GM23338 (cell line): Measurements from ENCODE around the gene KRTAP5-2. TPM values are rescaled to one million over a fixed set of nuclear protein-coding genes. Genes with fewer than 3 reads are reported as not detected.

ENCODE experiments used
- ATAC-seq: fragments of 200-7000 bp; cut with Tn5 transposase; 3 replicates; pipeline ENCODE4 v1.9.1; 2020
- DNase-seq: peaks from one replicate; pipeline ENCODE4 v3.0.0-alpha.2; 2015; ENCODE audit warnings: low spot score
- H2AFZ ChIP-seq: fragments of 200-600 bp; sonication (generic); 2 replicates; pipeline ENCODE4 v1.8.0; 2016; ENCODE audit warnings: antibody characterized with exemption, mild to moderate bottlenecking, moderate library complexity
- H3F3A ChIP-seq: fragments of 200-600 bp; sonication (generic); replicated peaks from 2 replicates; pipeline ENCODE4 v1.8.0; 2017; ENCODE audit warnings: antibody characterized with exemption, mixed run types, low read depth
- H3K27ac ChIP-seq: fragments of 200-600 bp; sonication (generic); 2 replicates; pipeline ENCODE4 v1.6.1; 2016; ENCODE audit warnings: low read depth
- H3K27me3 ChIP-seq: fragments of 200-600 bp; sonication (generic); 2 replicates; pipeline ENCODE4 v1.8.0; 2016; ENCODE audit warnings: mild to moderate bottlenecking, mixed run types, moderate library complexity; ENCODE audit not compliant: insufficient read depth
- H3K36me3 ChIP-seq: fragments of 200-600 bp; sonication (generic); 2 replicates; pipeline ENCODE4 v1.8.0; 2016; ENCODE audit warnings: mild to moderate bottlenecking; ENCODE audit not compliant: insufficient read depth
- H3K4me1 ChIP-seq: fragments of 200-600 bp; sonication (generic); 2 replicates; pipeline ENCODE4 v1.8.0; 2016; ENCODE audit warnings: mild to moderate bottlenecking, moderate library complexity; ENCODE audit not compliant: insufficient read depth
- H3K4me2 ChIP-seq: fragments of 200-600 bp; sonication (generic); 2 replicates; pipeline ENCODE4 v1.7.1; 2017; ENCODE audit warnings: mixed run types
- H3K4me3 ChIP-seq: fragments of 200-600 bp; sonication (generic); 2 replicates; pipeline ENCODE4 v1.6.1; 2016; ENCODE audit warnings: mixed run types
- H3K79me2 ChIP-seq: fragments of 200-600 bp; sonication (generic); replicated peaks from 2 replicates; pipeline ENCODE4 v1.8.0; 2017; ENCODE audit warnings: mild to moderate bottlenecking; ENCODE audit not compliant: insufficient read depth
- H3K9me2 ChIP-seq: fragments of 200-600 bp; sonication (generic); 2 replicates; pipeline ENCODE4 v1.8.0; 2017; ENCODE audit not compliant: insufficient read depth
- H4K20me1 ChIP-seq: fragments of 200-600 bp; sonication (generic); replicated peaks from 2 replicates; pipeline ENCODE4 v1.8.0; 2017; ENCODE audit warnings: mild to moderate bottlenecking; ENCODE audit not compliant: insufficient read depth
- H3K27ac Mint-ChIP-seq: 2 replicates; pipeline ENCODE4 v1.8.0; 2020; ENCODE audit warnings: inconsistent platforms, mild to moderate bottlenecking, moderate library complexity, mixed read lengths
- H3K27me3 Mint-ChIP-seq: 3 replicates; pipeline ENCODE4 v1.8.0; 2022; ENCODE audit warnings: low read depth, mild to moderate bottlenecking, moderate library complexity, mixed read lengths, inconsistent platforms; ENCODE audit not compliant: insufficient read depth, poor library complexity
- H3K36me3 Mint-ChIP-seq: 3 replicates; pipeline ENCODE4 v1.8.0; 2021; ENCODE audit warnings: low read depth, mild to moderate bottlenecking, inconsistent platforms, moderate library complexity, mixed read lengths
- H3K4me1 Mint-ChIP-seq: 3 replicates; pipeline ENCODE4 v1.8.0; 2020; ENCODE audit warnings: mild to moderate bottlenecking, inconsistent platforms, mixed read lengths
- H3K4me3 Mint-ChIP-seq: 3 replicates; pipeline ENCODE4 v1.8.0; 2021; ENCODE audit warnings: moderate library complexity, mild to moderate bottlenecking, inconsistent platforms, mixed read lengths
- H3K9me3 Mint-ChIP-seq: 3 replicates; pipeline ENCODE4 v1.8.0; 2020; ENCODE audit warnings: moderate library complexity, mild to moderate bottlenecking, inconsistent platforms, mixed read lengths
- CREB1 ChIP-seq: fragments of 250-450 bp; sonication (Bioruptor Pico); IDR thresholded peaks from 2 replicates; pipeline ENCODE4 v1.5.0; 2020; ENCODE audit warnings: low read depth, mild to moderate bottlenecking, moderate library complexity
- ETS1 ChIP-seq: IDR thresholded peaks from 2 replicates; pipeline ENCODE4 v1.6.1; 2016; ENCODE audit warnings: antibody characterized with exemption
- EZH2 ChIP-seq: fragments of 200-600 bp; sonication (generic); IDR thresholded peaks from one replicate; pipeline ENCODE4 v1.8.0; 2017; ENCODE audit warnings: antibody characterized with exemption, mild to moderate bottlenecking, low read depth; ENCODE audit not compliant: unreplicated experiment
- EZH2phosphoT487 ChIP-seq: fragments of 200-600 bp; sonication (generic); IDR thresholded peaks from one replicate; pipeline ENCODE4 v1.8.1; 2018; ENCODE audit warnings: antibody characterized with exemption; ENCODE audit not compliant: unreplicated experiment
- JUNB ChIP-seq: IDR thresholded peaks from one replicate; pipeline ENCODE4 v1.6.1; 2016; ENCODE audit warnings: antibody characterized with exemption; ENCODE audit not compliant: unreplicated experiment
- NANOG ChIP-seq: IDR thresholded peaks from 2 replicates; pipeline ENCODE4 v1.6.1; 2016; ENCODE audit warnings: antibody characterized with exemption, borderline replicate concordance
- POLR2AphosphoS5 ChIP-seq: IDR thresholded peaks from 2 replicates; pipeline ENCODE4 v1.6.1; 2016; ENCODE audit warnings: antibody characterized with exemption, low read depth
- STAT1 ChIP-seq: IDR thresholded peaks from one replicate; pipeline ENCODE4 v1.6.1; 2016; ENCODE audit warnings: antibody characterized with exemption; ENCODE audit not compliant: unreplicated experiment
- ZNF114 ChIP-seq: fragments of 250-450 bp; sonication (Bioruptor Pico); IDR thresholded peaks from 2 replicates; pipeline ENCODE4 v1.5.0; 2020; ENCODE audit warnings: mild to moderate bottlenecking, moderate library complexity
- ZNF331 ChIP-seq: fragments of 250-450 bp; sonication (Bioruptor Pico); IDR thresholded peaks from 2 replicates; pipeline ENCODE4 v1.5.0; 2020; ENCODE audit warnings: low read depth, mild to moderate bottlenecking, moderate library complexity
- ZNF462 ChIP-seq: fragments of 250-450 bp; sonication (Bioruptor Pico); IDR thresholded peaks from 2 replicates; pipeline ENCODE4 v1.5.0; 2020; ENCODE audit warnings: mild to moderate bottlenecking, moderate library complexity
- polyA plus RNA-seq: library from polyadenylated mRNA; unstranded; fragments of >200 nt; fragmentation: Nextera tagmentation; extraction: Ambion mirVana; gene quantifications from 2 replicates; pipeline ENCODE4 v1.2.1, GENCODE V29; 2016
- total RNA-seq: library from RNA; depleted of rRNA; stranded (reverse); fragments of >200 nt; shearing (Covaris generic); gene quantifications from 2 replicates; pipeline ENCODE4 v1.2.3, GENCODE V29; 2014
- TF ChIP-seq, protein P1 (sequence below): IDR thresholded peaks from one replicate; pipeline ENCODE4 v1.6.1; 2018; ENCODE audit warnings: antibody characterized with exemption; ENCODE audit not compliant: unreplicated experiment
- TF ChIP-seq, protein P2 (sequence below), 2 experiments: fragments of 200-600 bp in 1 of 2; sonication (generic) in 1 of 2; conservative IDR thresholded peaks; 2 replicates each; pipeline versions ENCODE4 v1.5.1 to v1.6.1; 2016 to 2017; ENCODE audit warnings: antibody characterized with exemption in 2 of 2, low read depth in 2 of 2, mild to moderate bottlenecking in 2 of 2, moderate library complexity in 1 of 2

The KRTAP5-2 gene
- total and polyA plus RNA-seq, 2 experiments from 2014 or later = not detected

GRCh38 chr11:1638344-1638743, 40.2 kb upstream of the KRTAP5-2 start:
- Histone ChIP-seq H3K4me1 (no peaks in the 10 kb centered on the region), H3K9me2 (no peaks in the 10 kb centered on the region)
- ATAC-seq = no peak

More at GRCh38 chr11:1638344-1638743, 40.2 kb upstream of the KRTAP5-2 start:
- Histone ChIP-seq H3K36me3 (no peaks in the 10 kb centered on the region), H3F3A (no peaks in the 10 kb centered on the region), H2AFZ (no peak overlapping the region), H3K4me3 (no peak overlapping the region), H4K20me1 (no peaks in the 10 kb centered on the region), H3K79me2 (no peaks in the 10 kb centered on the region), H3K4me2 (no peak overlapping the region), H3K27ac (no peak overlapping the region), H3K27me3 (no peaks in the 10 kb centered on the region)
- Mint-ChIP-seq H3K27me3 (peaks cover 13% of the 10 kb centered on the region), H3K4me1 (peaks cover 5% of the 10 kb centered on the region; the same call in 2 of the 3 replicates), H3K4me3 (no peak overlapping the region), H3K36me3 (no peaks in the 10 kb centered on the region), H3K27ac (no peak overlapping the region), H3K9me3 (no peaks in the 10 kb centered on the region)
- DNase-seq = no peak
- TF ChIP-seq ZNF331 (CRISPR knock-in tag) (no peak), EZH2phosphoT487 (no peak), EZH2 (no peak), CREB1 (CRISPR knock-in tag) (no peak), ZNF114 (no peak), STAT1 (no peak), NANOG (no peak), ETS1 (no peak), POLR2AphosphoS5 (no peak), ZNF462 (CRISPR knock-in tag) (no peak), JUNB (no peak)
- TF ChIP-seq, protein P1, sequence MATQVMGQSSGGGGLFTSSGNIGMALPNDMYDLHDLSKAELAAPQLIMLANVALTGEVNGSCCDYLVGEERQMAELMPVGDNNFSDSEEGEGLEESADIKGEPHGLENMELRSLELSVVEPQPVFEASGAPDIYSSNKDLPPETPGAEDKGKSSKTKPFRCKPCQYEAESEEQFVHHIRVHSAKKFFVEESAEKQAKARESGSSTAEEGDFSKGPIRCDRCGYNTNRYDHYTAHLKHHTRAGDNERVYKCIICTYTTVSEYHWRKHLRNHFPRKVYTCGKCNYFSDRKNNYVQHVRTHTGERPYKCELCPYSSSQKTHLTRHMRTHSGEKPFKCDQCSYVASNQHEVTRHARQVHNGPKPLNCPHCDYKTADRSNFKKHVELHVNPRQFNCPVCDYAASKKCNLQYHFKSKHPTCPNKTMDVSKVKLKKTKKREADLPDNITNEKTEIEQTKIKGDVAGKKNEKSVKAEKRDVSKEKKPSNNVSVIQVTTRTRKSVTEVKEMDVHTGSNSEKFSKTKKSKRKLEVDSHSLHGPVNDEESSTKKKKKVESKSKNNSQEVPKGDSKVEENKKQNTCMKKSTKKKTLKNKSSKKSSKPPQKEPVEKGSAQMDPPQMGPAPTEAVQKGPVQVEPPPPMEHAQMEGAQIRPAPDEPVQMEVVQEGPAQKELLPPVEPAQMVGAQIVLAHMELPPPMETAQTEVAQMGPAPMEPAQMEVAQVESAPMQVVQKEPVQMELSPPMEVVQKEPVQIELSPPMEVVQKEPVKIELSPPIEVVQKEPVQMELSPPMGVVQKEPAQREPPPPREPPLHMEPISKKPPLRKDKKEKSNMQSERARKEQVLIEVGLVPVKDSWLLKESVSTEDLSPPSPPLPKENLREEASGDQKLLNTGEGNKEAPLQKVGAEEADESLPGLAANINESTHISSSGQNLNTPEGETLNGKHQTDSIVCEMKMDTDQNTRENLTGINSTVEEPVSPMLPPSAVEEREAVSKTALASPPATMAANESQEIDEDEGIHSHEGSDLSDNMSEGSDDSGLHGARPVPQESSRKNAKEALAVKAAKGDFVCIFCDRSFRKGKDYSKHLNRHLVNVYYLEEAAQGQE = no peak
- TF ChIP-seq, protein P2, sequence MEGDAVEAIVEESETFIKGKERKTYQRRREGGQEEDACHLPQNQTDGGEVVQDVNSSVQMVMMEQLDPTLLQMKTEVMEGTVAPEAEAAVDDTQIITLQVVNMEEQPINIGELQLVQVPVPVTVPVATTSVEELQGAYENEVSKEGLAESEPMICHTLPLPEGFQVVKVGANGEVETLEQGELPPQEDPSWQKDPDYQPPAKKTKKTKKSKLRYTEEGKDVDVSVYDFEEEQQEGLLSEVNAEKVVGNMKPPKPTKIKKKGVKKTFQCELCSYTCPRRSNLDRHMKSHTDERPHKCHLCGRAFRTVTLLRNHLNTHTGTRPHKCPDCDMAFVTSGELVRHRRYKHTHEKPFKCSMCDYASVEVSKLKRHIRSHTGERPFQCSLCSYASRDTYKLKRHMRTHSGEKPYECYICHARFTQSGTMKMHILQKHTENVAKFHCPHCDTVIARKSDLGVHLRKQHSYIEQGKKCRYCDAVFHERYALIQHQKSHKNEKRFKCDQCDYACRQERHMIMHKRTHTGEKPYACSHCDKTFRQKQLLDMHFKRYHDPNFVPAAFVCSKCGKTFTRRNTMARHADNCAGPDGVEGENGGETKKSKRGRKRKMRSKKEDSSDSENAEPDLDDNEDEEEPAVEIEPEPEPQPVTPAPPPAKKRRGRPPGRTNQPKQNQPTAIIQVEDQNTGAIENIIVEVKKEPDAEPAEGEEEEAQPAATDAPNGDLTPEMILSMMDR (conservative IDR thresholded peaks at IDR 0.05; ENCODE audit: low read depth in 2 of 2) = no peak
